ENCODE measurements around the gene ADCY2. TPM values are rescaled to one million over a fixed set of nuclear protein-coding genes. Genes with fewer than 3 reads are reported as not detected.

Gene ADCY2
- total RNA-seq, 1 experiment from 2014 or later: not detected

DNA sequence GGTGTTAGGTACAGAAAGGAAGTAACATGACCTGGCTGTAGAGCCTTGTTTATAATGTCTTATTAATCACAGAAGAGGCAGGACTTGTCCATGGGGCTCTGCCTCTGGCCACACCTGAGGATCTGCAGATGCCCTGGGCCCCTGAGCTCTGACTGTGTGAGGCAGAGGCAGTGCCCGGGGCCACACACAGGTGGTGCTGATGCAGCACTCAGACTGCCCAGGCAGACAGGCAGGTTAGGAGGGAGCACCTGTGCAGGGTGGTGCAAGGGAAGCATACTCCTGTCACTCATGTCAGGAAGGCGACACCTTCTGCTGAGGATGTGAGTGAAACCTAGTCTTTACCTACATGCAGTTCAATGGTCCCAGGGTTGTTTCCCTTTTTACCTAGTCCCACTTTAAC is 366.3 kb downstream of the ADCY2 start:
- H3K36me3 Mint-ChIP-seq (ENCODE audit: insufficient read depth, unreplicated experiment): no peaks in the 10 kb centered on the region
- H3K27me3 Mint-ChIP-seq (ENCODE audit: insufficient read depth, unreplicated experiment): peaks cover 93% of the 10 kb centered on the region
- ChIA-PET CTCF (interaction anchor here (0.5 kb wide), 1 partner anchor 394 kb away, joined by 3 read pairs; no protein-coding TSS in a partner anchor), POLR2A (no interaction called here)
- no peak overlapping the region for H3K27ac Mint-ChIP-seq (ENCODE audit: low read depth, unreplicated experiment)
- BruUV-seq (replicated peaks): no TSS peak
- no peaks in the 10 kb centered on the region for H3K4me1 Mint-ChIP-seq (ENCODE audit: insufficient read depth, unreplicated experiment)
- TF ChIP-seq, protein P1, sequence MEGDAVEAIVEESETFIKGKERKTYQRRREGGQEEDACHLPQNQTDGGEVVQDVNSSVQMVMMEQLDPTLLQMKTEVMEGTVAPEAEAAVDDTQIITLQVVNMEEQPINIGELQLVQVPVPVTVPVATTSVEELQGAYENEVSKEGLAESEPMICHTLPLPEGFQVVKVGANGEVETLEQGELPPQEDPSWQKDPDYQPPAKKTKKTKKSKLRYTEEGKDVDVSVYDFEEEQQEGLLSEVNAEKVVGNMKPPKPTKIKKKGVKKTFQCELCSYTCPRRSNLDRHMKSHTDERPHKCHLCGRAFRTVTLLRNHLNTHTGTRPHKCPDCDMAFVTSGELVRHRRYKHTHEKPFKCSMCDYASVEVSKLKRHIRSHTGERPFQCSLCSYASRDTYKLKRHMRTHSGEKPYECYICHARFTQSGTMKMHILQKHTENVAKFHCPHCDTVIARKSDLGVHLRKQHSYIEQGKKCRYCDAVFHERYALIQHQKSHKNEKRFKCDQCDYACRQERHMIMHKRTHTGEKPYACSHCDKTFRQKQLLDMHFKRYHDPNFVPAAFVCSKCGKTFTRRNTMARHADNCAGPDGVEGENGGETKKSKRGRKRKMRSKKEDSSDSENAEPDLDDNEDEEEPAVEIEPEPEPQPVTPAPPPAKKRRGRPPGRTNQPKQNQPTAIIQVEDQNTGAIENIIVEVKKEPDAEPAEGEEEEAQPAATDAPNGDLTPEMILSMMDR (IDR thresholded peaks at IDR 0.05; ENCODE audit: unreplicated experiment): no peak
- peak; percentile 13 for DNase-seq (ENCODE audit: unreplicated experiment)
- intact Hi-C loops (cut with micrococcal nuclease): no loop called here
- H3K9me3 Mint-ChIP-seq (ENCODE audit: unreplicated experiment): no peaks in the 10 kb centered on the region
- H3K4me3 Mint-ChIP-seq (ENCODE audit: unreplicated experiment): no peak overlapping the region

DNA sequence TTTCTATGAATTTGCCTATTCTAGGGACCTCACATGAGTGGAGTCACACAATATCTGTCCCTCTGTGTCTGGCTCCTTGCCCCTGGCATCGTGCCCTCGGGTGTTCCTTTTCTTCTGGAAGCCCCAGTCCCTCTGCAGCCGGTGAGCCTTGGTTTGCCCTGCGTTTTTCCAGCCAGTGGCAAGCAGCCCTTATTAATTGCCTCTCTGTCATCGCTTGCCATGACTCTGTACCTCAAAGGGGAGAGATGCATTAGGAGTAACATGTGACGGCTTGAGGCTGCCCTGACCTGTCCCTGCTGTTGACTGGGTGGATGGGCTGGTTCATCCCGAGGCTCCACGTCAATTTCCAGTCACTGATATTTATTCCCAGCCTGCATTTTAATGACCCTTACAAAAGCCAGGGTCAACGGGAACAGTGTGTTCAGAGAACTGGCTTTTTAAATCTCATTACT is 367.7 kb downstream of the ADCY2 start:
- ChIA-PET CTCF (no interaction called here), POLR2A (no interaction called here)
- no TSS peak for BruUV-seq (replicated peaks)
- DNase-seq (ENCODE audit: unreplicated experiment): no peak
- Mint-ChIP-seq H3K36me3 (ENCODE audit: insufficient read depth, unreplicated experiment) (no peaks in the 10 kb centered on the region), H3K27ac (ENCODE audit: low read depth, unreplicated experiment) (no peak overlapping the region), H3K4me3 (ENCODE audit: unreplicated experiment) (no peak overlapping the region), H3K9me3 (ENCODE audit: unreplicated experiment) (no peaks in the 10 kb centered on the region), H3K4me1 (ENCODE audit: insufficient read depth, unreplicated experiment) (no peaks in the 10 kb centered on the region), H3K27me3 (ENCODE audit: insufficient read depth, unreplicated experiment) (peaks cover 87% of the 10 kb centered on the region)
- intact Hi-C loops (cut with micrococcal nuclease): no loop called here
- TF ChIP-seq, protein P1 (IDR thresholded peaks at IDR 0.05; ENCODE audit: unreplicated experiment): no peak

DNA sequence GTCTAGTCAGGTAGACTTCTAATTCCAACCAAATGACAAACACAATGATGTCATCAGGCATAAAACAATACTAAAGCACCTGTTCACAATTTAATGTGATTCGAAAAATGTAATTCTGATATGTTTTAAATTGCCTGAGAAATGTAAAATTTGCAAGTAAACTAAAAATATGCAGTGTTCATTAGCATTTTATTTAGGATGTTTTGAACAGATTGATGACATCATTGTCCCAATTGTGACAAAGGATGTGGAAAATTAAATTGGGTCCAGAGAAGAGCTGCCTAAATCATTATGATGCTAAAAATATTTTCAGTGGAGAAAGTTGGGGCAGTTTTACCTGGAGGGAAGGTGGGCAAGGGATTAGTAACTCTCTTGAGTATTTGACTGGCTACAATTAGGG is 368.5 kb downstream of the ADCY2 start:
- peaks cover 83% of the 10 kb centered on the region for H3K27me3 Mint-ChIP-seq (ENCODE audit: insufficient read depth, unreplicated experiment)
- no TSS peak for BruUV-seq (replicated peaks)
- no peaks in the 10 kb centered on the region for H3K4me1 Mint-ChIP-seq (ENCODE audit: insufficient read depth, unreplicated experiment)
- no peak overlapping the region for H3K27ac Mint-ChIP-seq (ENCODE audit: low read depth, unreplicated experiment)
- H3K9me3 Mint-ChIP-seq (ENCODE audit: unreplicated experiment): no peaks in the 10 kb centered on the region
- H3K36me3 Mint-ChIP-seq (ENCODE audit: insufficient read depth, unreplicated experiment): no peaks in the 10 kb centered on the region
- no peak for DNase-seq (ENCODE audit: unreplicated experiment)
- ChIA-PET POLR2A (no interaction called here), CTCF (interaction anchor here (1.2 to 1.7 kb wide), 2 partner anchors 18 to 52 kb away, joined by 3 to 4 read pairs; no protein-coding TSS in a partner anchor)
- intact Hi-C loops (cut with micrococcal nuclease): no loop called here
- TF ChIP-seq, protein P1 (IDR thresholded peaks at IDR 0.05; ENCODE audit: unreplicated experiment): no peak
- no peak overlapping the region for H3K4me3 Mint-ChIP-seq (ENCODE audit: unreplicated experiment)

DNA sequence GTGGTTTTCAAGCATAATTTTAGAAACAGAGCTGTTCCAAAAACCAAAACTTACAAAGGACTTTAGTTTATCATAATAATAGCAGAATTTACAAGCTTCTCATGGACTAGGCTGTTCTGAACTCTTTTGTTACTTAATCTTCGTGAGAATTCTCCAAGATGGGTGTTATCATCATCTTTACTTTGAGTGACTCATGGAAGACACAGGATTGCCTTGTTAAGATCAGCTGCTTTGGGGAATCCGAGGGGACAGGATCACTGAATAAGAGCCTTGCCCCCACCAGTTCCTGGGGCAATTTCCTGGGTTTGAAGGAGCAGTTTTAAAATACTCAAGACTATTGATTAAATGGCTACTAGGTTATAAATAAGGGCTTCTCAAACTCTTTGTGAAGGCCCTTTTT is 374.5 kb downstream of the ADCY2 start:
- H3K4me1 Mint-ChIP-seq (ENCODE audit: insufficient read depth, unreplicated experiment): no peaks in the 10 kb centered on the region

More for the DNA sequence above, 374.5 kb downstream of the ADCY2 start:
- TF ChIP-seq, protein P1 (IDR thresholded peaks at IDR 0.05; ENCODE audit: unreplicated experiment): no peak
- CTCF ChIA-PET: interaction anchor here (0.6 to 2.8 kb wide), 3 partner anchors 15 to 24 kb away, joined by 3 to 15 read pairs (median 4); no protein-coding TSS in a partner anchor
- BruUV-seq (replicated peaks): no TSS peak
- Mint-ChIP-seq H3K4me3 (ENCODE audit: unreplicated experiment) (no peak overlapping the region), H3K9me3 (ENCODE audit: unreplicated experiment) (no peaks in the 10 kb centered on the region), H3K27ac (ENCODE audit: low read depth, unreplicated experiment) (no peak overlapping the region), H3K27me3 (ENCODE audit: insufficient read depth, unreplicated experiment) (peaks cover 66% of the 10 kb centered on the region), H3K36me3 (ENCODE audit: insufficient read depth, unreplicated experiment) (no peaks in the 10 kb centered on the region)
- POLR2A ChIA-PET: no interaction called here
- intact Hi-C loops (cut with micrococcal nuclease): no loop called here
- DNase-seq (ENCODE audit: unreplicated experiment): no peak

All from MCF 10A (cell line).